ENCODE results near the gene CFAP45.
A peak's percentile ranks its signal among the peaks of the same experiment; 100 is the strongest.

CFAP45 gene

GRCh38 chr1:159900086-159900680 is at the start of gene CFAP45:
Gene CFAP45 (minus strand): TSS chr1:159900165. CDS start chr1:159900098, 67 bp downstream.
- DNase-seq (ENCODE audit: insufficient read length, low spot score) (no peak), FAIRE-seq (no peak)
- no peak for TF ChIP-seq CTCF (IDR thresholded peaks at IDR 0.05; ENCODE audit: insufficient read depth, missing control alignments)

- TF ChIP-seq CTCF (IDR thresholded peaks at IDR 0.05; ENCODE audit: insufficient read depth, missing control alignments), result no peak
- DNase-seq (ENCODE audit: insufficient read length, low spot score), result no peak
- no peak for FAIRE-seq
Measured at GRCh38 chr1:159949123-159949522, 49.2 kb upstream of the CFAP45 start.

- TF ChIP-seq CTCF (IDR thresholded peaks at IDR 0.05; ENCODE audit: insufficient read depth, missing control alignments), result no peak
- DNase-seq (ENCODE audit: insufficient read length, low spot score) (no peak), FAIRE-seq (no peak)
Measured at GRCh38 chr1:159947942-159948341, 48.0 kb upstream of the CFAP45 start.

- DNase-seq (ENCODE audit: insufficient read length, low spot score) (no peak), FAIRE-seq (peak; percentile 38)
- TF ChIP-seq CTCF (IDR thresholded peaks at IDR 0.05; ENCODE audit: insufficient read depth, missing control alignments), result no peak
Measured at GRCh38 chr1:159946242-159947187, 46.5 kb upstream of the CFAP45 start.

GRCh38 chr1:159945483-159946241 is 45.7 kb upstream of the CFAP45 start, which contains the start of gene IGSF9:
Gene IGSF9 (minus strand): TSS chr1:159945613. CDS start chr1:159943454, 2,159 bp downstream.
- TF ChIP-seq CTCF (IDR thresholded peaks at IDR 0.05; ENCODE audit: insufficient read depth, missing control alignments), result peak; percentile 85
- FAIRE-seq (no peak), DNase-seq (ENCODE audit: insufficient read length, low spot score) (peak; percentile 91)

GRCh38 chr1:159944623-159945455 is 44.9 kb upstream of the CFAP45 start:
- no peak for DNase-seq (ENCODE audit: insufficient read length, low spot score)
- FAIRE-seq, result no peak
- no peak for TF ChIP-seq CTCF (IDR thresholded peaks at IDR 0.05; ENCODE audit: insufficient read depth, missing control alignments)
